H9 (cell line): Measurements from ENCODE around the gene CXCR4. TPM values are rescaled to one million over a fixed set of nuclear protein-coding genes. Genes with fewer than 3 reads are reported as not detected.

Experiments used
- DNase-seq: peaks from one replicate; pipeline ENCODE4 v3.0.0-alpha.2; 2017
- H2AFZ ChIP-seq: one replicate; pipeline ENCODE4 v1.6.1; 2013; ENCODE audit warnings: mild to moderate bottlenecking, low read length, control low read depth, moderate library complexity
- H2AK5ac ChIP-seq: 2 replicates; pipeline ENCODE4 v1.6.1; 2013; ENCODE audit warnings: low read length, control low read depth, mixed read lengths; ENCODE audit not compliant: insufficient read length
- H2BK120ac ChIP-seq: one replicate; pipeline ENCODE4 v1.6.1; 2013; ENCODE audit warnings: low read depth, mild to moderate bottlenecking, low read length, control low read depth, inconsistent platforms; ENCODE audit not compliant: poor library complexity, severe bottlenecking
- H2BK12ac ChIP-seq: 2 replicates; pipeline ENCODE4 v1.6.1; 2013; ENCODE audit warnings: low read length, control low read depth, mixed read lengths, low read depth; ENCODE audit not compliant: insufficient read length
- H2BK15ac ChIP-seq: 2 replicates; pipeline ENCODE4 v1.6.1; 2013; ENCODE audit warnings: low read depth, low read length, control low read depth
- H2BK20ac ChIP-seq: one replicate; pipeline ENCODE4 v1.6.1; 2013; ENCODE audit warnings: low read depth, mild to moderate bottlenecking, low read length, control low read depth, inconsistent platforms; ENCODE audit not compliant: poor library complexity, severe bottlenecking
- H2BK5ac ChIP-seq: 2 replicates; pipeline ENCODE4 v1.6.1; 2013; ENCODE audit warnings: low read length, control low read depth, mixed read lengths; ENCODE audit not compliant: insufficient read length
- H3K14ac ChIP-seq: 2 replicates; pipeline ENCODE4 v1.6.1; 2013; ENCODE audit warnings: low read length, control low read depth; ENCODE audit not compliant: insufficient read depth
- H3K18ac ChIP-seq: 2 replicates; pipeline ENCODE4 v1.6.1; 2013; ENCODE audit warnings: low read depth, mild to moderate bottlenecking, mixed read lengths, low read length, control low read depth; ENCODE audit not compliant: insufficient read length
- H3K23ac ChIP-seq: 2 replicates; pipeline ENCODE4 v1.6.1; 2013; ENCODE audit warnings: low read length, control low read depth, mixed read lengths, low read depth; ENCODE audit not compliant: insufficient read length
- H3K23me2 ChIP-seq: 2 replicates; pipeline ENCODE4 v1.6.1; 2013; ENCODE audit warnings: low read depth, mild to moderate bottlenecking, mixed read lengths, low read length, control low read depth; ENCODE audit not compliant: insufficient read length, poor library complexity, severe bottlenecking
- H3K27ac ChIP-seq: 2 replicates; pipeline ENCODE4 v1.5.1; 2013; ENCODE audit warnings: low read length, control low read depth, mixed read lengths, low read depth; ENCODE audit not compliant: insufficient read length
- H3K27me3 ChIP-seq: 2 replicates; pipeline ENCODE4 v1.6.1; 2013; ENCODE audit warnings: low read length, control low read depth, inconsistent platforms; ENCODE audit not compliant: insufficient read depth
- H3K4ac ChIP-seq: 2 replicates; pipeline ENCODE4 v1.6.1; 2013; ENCODE audit warnings: low read depth, mild to moderate bottlenecking, control low read depth, inconsistent platforms, low read length, moderate library complexity
- H3K4me1 ChIP-seq: 2 replicates; pipeline ENCODE4 v1.6.1; 2013; ENCODE audit warnings: low read length, control low read depth, inconsistent platforms; ENCODE audit not compliant: insufficient read depth
- H3K4me2 ChIP-seq: 2 replicates; pipeline ENCODE4 v1.6.1; 2013; ENCODE audit warnings: low read length, control low read depth, mixed read lengths; ENCODE audit not compliant: insufficient read length, insufficient read depth
- H3K56ac ChIP-seq: 2 replicates; pipeline ENCODE4 v1.6.1; 2013; ENCODE audit warnings: low read depth, mild to moderate bottlenecking, mixed read lengths, low read length, control low read depth; ENCODE audit not compliant: insufficient read length
- H3K79me1 ChIP-seq: 2 replicates; pipeline ENCODE4 v1.6.1; 2013; ENCODE audit warnings: low read depth, mild to moderate bottlenecking, moderate library complexity, low read length, control low read depth, inconsistent platforms; ENCODE audit not compliant: insufficient read depth, poor library complexity, severe bottlenecking
- H3K79me2 ChIP-seq: 2 replicates; pipeline ENCODE4 v1.6.1; 2013; ENCODE audit warnings: low read length, control low read depth, inconsistent platforms; ENCODE audit not compliant: insufficient read depth
- H3K9ac ChIP-seq: 2 replicates; pipeline ENCODE4 v1.6.1; 2013; ENCODE audit warnings: low read length, control low read depth, mixed read lengths; ENCODE audit not compliant: insufficient read length; ENCODE audit errors: extremely low read depth
- H3K9me3 ChIP-seq: one replicate; pipeline ENCODE4 v1.6.1; 2013; ENCODE audit warnings: low read depth, low read length, inconsistent platforms; ENCODE audit not compliant: control insufficient read depth
- H3T11ph ChIP-seq: one replicate; pipeline ENCODE4 v1.6.1; 2013; ENCODE audit warnings: mild to moderate bottlenecking, low read length, control low read depth, inconsistent platforms
- H4K20me1 ChIP-seq: one replicate; pipeline ENCODE4 v1.6.1; 2013; ENCODE audit not compliant: control insufficient read depth, insufficient read length, insufficient read depth
- H4K5ac ChIP-seq: 2 replicates; pipeline ENCODE4 v1.6.1; 2013; ENCODE audit warnings: low read depth, mild to moderate bottlenecking, mixed read lengths, low read length, control low read depth; ENCODE audit not compliant: insufficient read length
- H4K8ac ChIP-seq: replicated peaks from 2 replicates; pipeline ENCODE4 v1.6.1; 2013; ENCODE audit warnings: low read length, control low read depth, mixed read lengths, low read depth; ENCODE audit not compliant: insufficient read length
- H4K91ac ChIP-seq: 2 replicates; pipeline ENCODE4 v1.6.1; 2013; ENCODE audit warnings: low read depth, mild to moderate bottlenecking, moderate library complexity, mixed read lengths, low read length, control low read depth; ENCODE audit not compliant: insufficient read length
- H3K27ac Mint-ChIP-seq, 3 experiments: 2 replicates in 2 of 3; 3 replicates in 1 of 3; pipeline ENCODE4 v1.8.0; 2020 to 2021; ENCODE audit warnings: mixed read lengths in 3 of 3, mild to moderate bottlenecking in 1 of 3, moderate library complexity in 1 of 3
- H3K27me3 Mint-ChIP-seq: 2 replicates; pipeline ENCODE4 v1.8.0; 2021; ENCODE audit warnings: low read depth, mild to moderate bottlenecking, moderate library complexity, mixed read lengths
- H3K36me3 Mint-ChIP-seq, 3 experiments: 2 replicates in 2 of 3; 3 replicates in 1 of 3; pipeline ENCODE4 v1.8.0; 2020 to 2021; ENCODE audit warnings: low read depth in 3 of 3, mixed read lengths in 3 of 3; ENCODE audit not compliant: insufficient read depth in 1 of 3
- H3K4me1 Mint-ChIP-seq, 2 experiments: 2 replicates each; pipeline ENCODE4 v1.8.0; 2020; ENCODE audit warnings: mixed read lengths in 2 of 2
- H3K4me3 Mint-ChIP-seq, 2 experiments: 2 replicates in 1 of 2; 3 replicates in 1 of 2; pipeline ENCODE4 v1.8.0; 2020 to 2021; ENCODE audit warnings: mild to moderate bottlenecking in 2 of 2, mixed read lengths in 2 of 2, moderate library complexity in 1 of 2
- H3K9me3 Mint-ChIP-seq, 2 experiments: 2 replicates in 1 of 2; 3 replicates in 1 of 2; pipeline ENCODE4 v1.8.0; 2020; ENCODE audit warnings: mild to moderate bottlenecking in 2 of 2, mixed read lengths in 2 of 2, moderate library complexity in 1 of 2
- CTCF ChIP-seq: fragments of 200-600 bp; sonication (generic); conservative IDR thresholded peaks from 3 replicates; pipeline ENCODE4 v1.8.0; 2021; ENCODE audit warnings: antibody characterized with exemption, mild to moderate bottlenecking
- WGBS: extraction: QIAGEN DNeasy Blood & Tissue Kit; methylation state at CpG from one replicate; pipeline ENCODE4 v1.1.7; 2013; ENCODE audit warnings: missing lambda C conversion rate, low lambda C conversion rate, mixed read lengths; ENCODE audit not compliant: insufficient read length; ENCODE audit errors: extremely low coverage; 5-methylcytosine and 5-hydroxymethylcytosine counted together
- total RNA-seq: library from RNA; stranded (reverse); gene quantifications from 2 replicates; pipeline ENCODE4 v1.2.1, GENCODE V29; 2021

The CXCR4 gene
- total RNA-seq, 1 experiment from 2014 or later: 1.0 TPM

GRCh38 chr2:136114382-136114781 lies 3.6 kb downstream of the CXCR4 start:
- WGBS: no CpG with 5 or more reads among the region's 6 CpGs
- no peak overlapping the region for H2BK12ac ChIP-seq
- H2BK20ac ChIP-seq: no peak overlapping the region
- H4K8ac ChIP-seq: no peak overlapping the region
- Mint-ChIP-seq H3K36me3 (peaks cover 2 to 5% (median 3%) of the 10 kb centered on the region in 3 experiments; a peak in 2 of 7 replicates), H3K4me3 (no peak overlapping the region), H3K27ac (no peak overlapping the region), H3K27me3 (peaks cover 53% of the 10 kb centered on the region), H3K9me3 (no peaks in the 10 kb centered on the region; a peak in 1 of 5 replicates), H3K4me1 (peaks cover 19 to 20% of the 10 kb centered on the region in 2 experiments)
- H4K91ac ChIP-seq: no peak overlapping the region
- no peak overlapping the region for H3K4me2 ChIP-seq
- no peaks in the 10 kb centered on the region for H3K79me1 ChIP-seq
- no peak overlapping the region for H3K4ac ChIP-seq
- H3K56ac ChIP-seq: no peak overlapping the region
- H2BK120ac ChIP-seq: no peak overlapping the region
- H3K9me3 ChIP-seq: no peaks in the 10 kb centered on the region
- H3K14ac ChIP-seq: no peak overlapping the region
- H3K23me2 ChIP-seq: peaks cover 26% of the 10 kb centered on the region
- H3K4me1 ChIP-seq: no peaks in the 10 kb centered on the region
- no peak overlapping the region for H3K18ac ChIP-seq
- no peak overlapping the region for H2BK15ac ChIP-seq
- no peak overlapping the region for H2AK5ac ChIP-seq
- DNase-seq: no peak
- no peaks in the 10 kb centered on the region for H4K20me1 ChIP-seq
- no peak overlapping the region for H2BK5ac ChIP-seq
- H3K9ac ChIP-seq: no peak overlapping the region
- H3T11ph ChIP-seq: no peak overlapping the region
- H3K23ac ChIP-seq: no peak overlapping the region
- no peaks in the 10 kb centered on the region for H3K79me2 ChIP-seq
- H3K27me3 ChIP-seq: peaks cover 19% of the 10 kb centered on the region
- TF ChIP-seq CTCF: no peak
- H3K27ac ChIP-seq: no peak overlapping the region
- no peak overlapping the region for H2AFZ ChIP-seq
- H4K5ac ChIP-seq: no peak overlapping the region
